ENCODE data around the gene GPRIN3.

DNA sequence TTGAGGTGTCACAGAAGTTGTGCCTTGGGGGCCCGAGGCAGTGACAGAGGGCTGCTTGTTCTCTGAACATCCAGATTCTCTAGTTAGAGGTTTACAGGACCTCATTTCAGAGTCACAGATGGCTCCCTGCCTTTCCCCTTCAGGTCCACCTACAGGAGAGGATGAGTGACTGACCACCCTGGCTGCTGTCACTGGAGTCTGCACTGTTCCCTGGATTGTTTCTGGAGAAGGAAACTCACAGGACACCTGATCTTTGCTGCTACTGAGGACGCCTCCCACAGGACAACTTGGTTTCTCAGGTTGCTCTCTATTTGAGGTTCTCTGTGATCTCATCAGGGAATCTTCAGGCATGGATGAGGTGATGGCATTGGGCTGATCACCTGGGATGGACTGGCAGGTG is 58.3 kb downstream of the GPRIN3 start:
- TF ChIP-seq EZH2 (IDR thresholded peaks at IDR 0.05; ENCODE audit: insufficient read depth, low read length) = no peak
- TF ChIP-seq, protein P1, sequence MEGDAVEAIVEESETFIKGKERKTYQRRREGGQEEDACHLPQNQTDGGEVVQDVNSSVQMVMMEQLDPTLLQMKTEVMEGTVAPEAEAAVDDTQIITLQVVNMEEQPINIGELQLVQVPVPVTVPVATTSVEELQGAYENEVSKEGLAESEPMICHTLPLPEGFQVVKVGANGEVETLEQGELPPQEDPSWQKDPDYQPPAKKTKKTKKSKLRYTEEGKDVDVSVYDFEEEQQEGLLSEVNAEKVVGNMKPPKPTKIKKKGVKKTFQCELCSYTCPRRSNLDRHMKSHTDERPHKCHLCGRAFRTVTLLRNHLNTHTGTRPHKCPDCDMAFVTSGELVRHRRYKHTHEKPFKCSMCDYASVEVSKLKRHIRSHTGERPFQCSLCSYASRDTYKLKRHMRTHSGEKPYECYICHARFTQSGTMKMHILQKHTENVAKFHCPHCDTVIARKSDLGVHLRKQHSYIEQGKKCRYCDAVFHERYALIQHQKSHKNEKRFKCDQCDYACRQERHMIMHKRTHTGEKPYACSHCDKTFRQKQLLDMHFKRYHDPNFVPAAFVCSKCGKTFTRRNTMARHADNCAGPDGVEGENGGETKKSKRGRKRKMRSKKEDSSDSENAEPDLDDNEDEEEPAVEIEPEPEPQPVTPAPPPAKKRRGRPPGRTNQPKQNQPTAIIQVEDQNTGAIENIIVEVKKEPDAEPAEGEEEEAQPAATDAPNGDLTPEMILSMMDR (IDR thresholded peaks at IDR 0.05; ENCODE audit: insufficient read depth, low read depth, low read length) = no peak

Measured in astrocyte (in vitro differentiated cells and primary cell).